Hepatocyte (in vitro differentiated cells): ENCODE measurements around the gene GDPGP1. TPM values are rescaled to one million over a fixed set of nuclear protein-coding genes. Genes with fewer than 3 reads are reported as not detected.

ENCODE experiments used
- DNase-seq: peaks from one replicate; pipeline ENCODE4 v3.0.0-alpha.2; 2016; ENCODE audit warnings: low spot score
- H2AFZ ChIP-seq: fragments of 200-600 bp; sonication (generic); 2 replicates; pipeline ENCODE4 v1.6.0; 2016; ENCODE audit warnings: antibody characterized with exemption, mild to moderate bottlenecking
- H3K27ac ChIP-seq: fragments of 200-600 bp; sonication (generic); 2 replicates; pipeline ENCODE4 v1.5.1; 2016; ENCODE audit warnings: mild to moderate bottlenecking
- H3K27me3 ChIP-seq: fragments of 200-600 bp; sonication (generic); 2 replicates; pipeline ENCODE4 v1.6.1; 2016
- H3K36me3 ChIP-seq: fragments of 200-600 bp; sonication (generic); replicated peaks from 2 replicates; pipeline ENCODE4 v1.5.1; 2016; ENCODE audit warnings: low read depth; ENCODE audit not compliant: insufficient read depth
- H3K4me1 ChIP-seq: fragments of 200-600 bp; sonication (generic); 2 replicates; pipeline ENCODE4 v1.5.1; 2016; ENCODE audit warnings: mild to moderate bottlenecking, moderate library complexity; ENCODE audit not compliant: insufficient read depth
- H3K4me2 ChIP-seq: fragments of 200-600 bp; sonication (generic); 2 replicates; pipeline ENCODE4 v1.6.0; 2016
- H3K4me3 ChIP-seq: fragments of 200-600 bp; sonication (generic); 2 replicates; pipeline ENCODE4 v1.5.1; 2016; ENCODE audit warnings: mild to moderate bottlenecking
- H3K79me2 ChIP-seq: fragments of 200-600 bp; sonication (generic); 2 replicates; pipeline ENCODE4 v1.6.0; 2017; ENCODE audit warnings: mild to moderate bottlenecking
- H3K9me2 ChIP-seq: fragments of 200-600 bp; sonication (generic); replicated peaks from 2 replicates; pipeline ENCODE4 v1.6.0; 2017; ENCODE audit warnings: mild to moderate bottlenecking; ENCODE audit not compliant: insufficient read depth
- H3K9me3 ChIP-seq: fragments of 200-600 bp; sonication (generic); 2 replicates; pipeline ENCODE4 v1.5.1; 2016; ENCODE audit warnings: low read depth, mild to moderate bottlenecking
- H4K20me1 ChIP-seq: fragments of 200-600 bp; sonication (generic); 2 replicates; pipeline ENCODE4 v1.6.0; 2016; ENCODE audit warnings: mild to moderate bottlenecking; ENCODE audit not compliant: insufficient read depth, poor library complexity, severe bottlenecking
- EZH2 ChIP-seq: fragments of 200-600 bp; sonication (generic); IDR thresholded peaks from 2 replicates; pipeline ENCODE4 v1.6.1; 2016; ENCODE audit warnings: antibody characterized with exemption, mild to moderate bottlenecking, borderline replicate concordance
- EZH2phosphoT487 ChIP-seq: fragments of 200-600 bp; sonication (generic); IDR thresholded peaks from one replicate; pipeline ENCODE4 v1.6.1; 2018; ENCODE audit warnings: antibody characterized with exemption, mild to moderate bottlenecking, low read depth, moderate library complexity; ENCODE audit not compliant: unreplicated experiment, severe bottlenecking
- WGBS: methylation state at CpG from one replicate; pipeline ENCODE4 v1.1.6; 2016; ENCODE audit warnings: low lambda C conversion rate; ENCODE audit errors: missing lambda C conversion rate; 5-methylcytosine and 5-hydroxymethylcytosine counted together
- polyA plus RNA-seq: library from polyadenylated mRNA; unstranded; fragments of >200 nt; fragmentation: Nextera tagmentation; extraction: Ambion mirVana; gene quantifications from 2 replicates; pipeline ENCODE4 v1.2.1, GENCODE V29; 2016
- total RNA-seq: library from RNA; depleted of rRNA; stranded (reverse); fragments of >200 nt; gene quantifications from 2 replicates; pipeline ENCODE4 v1.2.3, GENCODE V29; 2014
- TF ChIP-seq, protein P1 (sequence below): fragments of 200-600 bp; sonication (generic); IDR thresholded peaks from 2 replicates; pipeline ENCODE4 v1.5.1; 2016; ENCODE audit warnings: antibody characterized with exemption, mild to moderate bottlenecking; ENCODE audit not compliant: poor library complexity

The GDPGP1 gene
- total and polyA plus RNA-seq, 2 experiments from 2014 or later: 0.56 to 6.8 TPM

DNA sequence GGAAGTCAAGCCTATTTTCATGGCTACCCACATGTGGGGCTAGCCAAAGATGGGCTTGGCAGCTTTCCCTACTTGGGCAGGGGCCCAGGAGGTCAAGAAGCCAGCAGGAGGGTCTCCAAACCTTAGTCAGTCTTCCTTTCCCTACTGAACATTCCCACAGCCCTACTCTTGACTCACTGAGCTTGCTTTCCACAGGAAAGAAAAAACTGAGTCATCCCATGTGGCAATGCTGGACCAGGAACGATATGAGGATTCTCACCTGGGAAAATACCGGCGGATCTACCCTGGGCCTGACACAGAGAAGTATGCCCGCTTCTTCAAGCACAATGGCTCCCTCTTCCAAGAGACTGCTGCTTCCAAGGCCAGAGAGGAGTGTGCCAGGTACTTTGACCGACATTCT lies 27.8 kb downstream of the GDPGP1 start:
- peaks cover 7% of the 10 kb centered on the region for H3K79me2 ChIP-seq
- H3K4me2 ChIP-seq: no peak overlapping the region
- H3K36me3 ChIP-seq: no peaks in the 10 kb centered on the region
- no peaks in the 10 kb centered on the region for H4K20me1 ChIP-seq
- no peak overlapping the region for H3K4me3 ChIP-seq
- no peaks in the 10 kb centered on the region for H3K4me1 ChIP-seq
- no peaks in the 10 kb centered on the region for H3K27me3 ChIP-seq
- TF ChIP-seq EZH2phosphoT487 (no peak), EZH2 (no peak)
- TF ChIP-seq, protein P1, sequence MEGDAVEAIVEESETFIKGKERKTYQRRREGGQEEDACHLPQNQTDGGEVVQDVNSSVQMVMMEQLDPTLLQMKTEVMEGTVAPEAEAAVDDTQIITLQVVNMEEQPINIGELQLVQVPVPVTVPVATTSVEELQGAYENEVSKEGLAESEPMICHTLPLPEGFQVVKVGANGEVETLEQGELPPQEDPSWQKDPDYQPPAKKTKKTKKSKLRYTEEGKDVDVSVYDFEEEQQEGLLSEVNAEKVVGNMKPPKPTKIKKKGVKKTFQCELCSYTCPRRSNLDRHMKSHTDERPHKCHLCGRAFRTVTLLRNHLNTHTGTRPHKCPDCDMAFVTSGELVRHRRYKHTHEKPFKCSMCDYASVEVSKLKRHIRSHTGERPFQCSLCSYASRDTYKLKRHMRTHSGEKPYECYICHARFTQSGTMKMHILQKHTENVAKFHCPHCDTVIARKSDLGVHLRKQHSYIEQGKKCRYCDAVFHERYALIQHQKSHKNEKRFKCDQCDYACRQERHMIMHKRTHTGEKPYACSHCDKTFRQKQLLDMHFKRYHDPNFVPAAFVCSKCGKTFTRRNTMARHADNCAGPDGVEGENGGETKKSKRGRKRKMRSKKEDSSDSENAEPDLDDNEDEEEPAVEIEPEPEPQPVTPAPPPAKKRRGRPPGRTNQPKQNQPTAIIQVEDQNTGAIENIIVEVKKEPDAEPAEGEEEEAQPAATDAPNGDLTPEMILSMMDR: no peak
- no peak for DNase-seq
- no peak overlapping the region for H2AFZ ChIP-seq
- no peak overlapping the region for H3K27ac ChIP-seq
- 85% methylated on average over 5 of the region's 5 CpGs for WGBS
- H3K9me3 ChIP-seq: no peaks in the 10 kb centered on the region
- H3K9me2 ChIP-seq: no peaks in the 10 kb centered on the region

DNA sequence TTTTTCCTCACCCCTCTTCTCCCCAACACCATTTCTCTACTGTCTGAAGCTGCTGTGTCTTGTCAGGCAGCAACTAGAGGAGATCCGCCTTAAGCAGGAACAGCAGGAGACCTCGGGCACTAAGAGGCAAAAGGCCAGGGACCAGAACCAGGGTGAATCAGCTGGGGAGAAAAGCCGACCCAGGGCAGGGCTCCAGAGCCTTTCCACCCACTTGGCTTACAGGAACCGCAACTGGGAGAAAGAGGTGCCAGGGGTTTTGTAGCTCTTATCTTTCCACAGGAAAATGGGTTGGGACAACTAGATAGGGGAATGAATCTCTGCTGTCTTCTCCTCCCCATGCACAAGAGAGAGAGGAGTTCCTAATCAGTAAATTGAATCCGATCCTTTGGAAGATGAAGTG lies 28.4 kb downstream of the GDPGP1 start:
- H3K4me1 ChIP-seq: no peaks in the 10 kb centered on the region
- H4K20me1 ChIP-seq: no peaks in the 10 kb centered on the region
- H3K9me2 ChIP-seq: no peaks in the 10 kb centered on the region
- no peak overlapping the region for H3K4me3 ChIP-seq
- WGBS: 74% methylated on average over 5 of the region's 5 CpGs
- H3K36me3 ChIP-seq: no peaks in the 10 kb centered on the region
- DNase-seq: no peak
- TF ChIP-seq, protein P1: no peak
- no peak for TF ChIP-seq EZH2phosphoT487
- TF ChIP-seq EZH2: no peak
- no peaks in the 10 kb centered on the region for H3K27me3 ChIP-seq
- H3K79me2 ChIP-seq: peaks cover 13% of the 10 kb centered on the region
- no peak overlapping the region for H2AFZ ChIP-seq
- H3K9me3 ChIP-seq: no peaks in the 10 kb centered on the region
- no peak overlapping the region for H3K27ac ChIP-seq
- H3K4me2 ChIP-seq: no peak overlapping the region

DNA sequence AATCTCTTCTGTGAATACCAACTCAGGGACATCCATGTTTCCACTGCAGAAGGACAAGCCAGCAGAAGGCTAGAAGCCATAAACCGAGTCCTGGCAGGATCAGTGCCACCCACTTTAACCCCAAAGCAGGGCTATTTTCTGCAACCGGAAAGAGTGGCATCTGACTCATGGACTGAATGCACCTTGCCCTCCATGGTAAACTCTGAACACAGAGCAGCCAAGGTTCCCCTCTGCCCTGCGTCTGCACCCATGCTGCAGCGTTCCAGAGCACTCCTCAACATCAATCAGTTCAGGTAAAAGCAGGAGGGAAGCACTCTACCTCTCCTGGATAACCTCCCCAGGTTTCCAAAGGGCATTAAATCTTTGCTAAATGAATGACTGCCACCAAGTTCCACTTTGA lies 30.7 kb downstream of the GDPGP1 start:
- H2AFZ ChIP-seq: peak overlapping the region; percentile 75
- no peak overlapping the region for H3K4me3 ChIP-seq
- no peaks in the 10 kb centered on the region for H3K4me1 ChIP-seq
- peak; percentile 17 for DNase-seq
- WGBS: 73% methylated on average over 4 of the region's 4 CpGs
- peaks cover 29% of the 10 kb centered on the region for H3K79me2 ChIP-seq
- no peaks in the 10 kb centered on the region for H3K27me3 ChIP-seq
- peaks cover 3% of the 10 kb centered on the region for H4K20me1 ChIP-seq
- H3K9me3 ChIP-seq: no peaks in the 10 kb centered on the region
- no peaks in the 10 kb centered on the region for H3K36me3 ChIP-seq
- H3K4me2 ChIP-seq: peak overlapping the region; percentile 78
- H3K9me2 ChIP-seq: no peaks in the 10 kb centered on the region
- TF ChIP-seq, protein P1: no peak
- TF ChIP-seq EZH2: no peak
- no peak for TF ChIP-seq EZH2phosphoT487
- H3K27ac ChIP-seq: peak overlapping the region; percentile 96
